DOHH2 (cell line): ENCODE measurements around the gene CBFA2T2.

ENCODE experiments used
- H3F3A ChIP-seq: fragments of 200-600 bp; sonication (generic), shearing (Covaris generic); 2 replicates; pipeline ENCODE4 v1.6.0; 2016; ENCODE audit warnings: antibody characterized with exemption, mild to moderate bottlenecking; ENCODE audit not compliant: control insufficient read depth, insufficient read depth
- H3K27ac ChIP-seq: fragments of 200-600 bp; sonication (generic); 2 replicates; pipeline ENCODE4 v1.5.1; 2014; ENCODE audit warnings: low read depth, mild to moderate bottlenecking, low read length, moderate library complexity
- H3K27me3 ChIP-seq: fragments of 200-600 bp; sonication (generic); 2 replicates; pipeline ENCODE4 v1.6.1; 2014; ENCODE audit warnings: mild to moderate bottlenecking, low read length, mixed read lengths; ENCODE audit not compliant: control insufficient read depth
- H3K36me3 ChIP-seq: fragments of 200-600 bp; sonication (generic); 2 replicates; pipeline ENCODE4 v1.6.1; 2014; ENCODE audit warnings: mild to moderate bottlenecking, low read length, moderate library complexity, mixed read lengths; ENCODE audit not compliant: control insufficient read depth
- H3K4me1 ChIP-seq: fragments of 200-600 bp; sonication (generic); 2 replicates; pipeline ENCODE4 v1.6.1; 2014; ENCODE audit warnings: mild to moderate bottlenecking, low read length, mixed read lengths; ENCODE audit not compliant: control insufficient read depth
- H3K4me2 ChIP-seq: fragments of 200-600 bp; sonication (generic); 2 replicates; pipeline ENCODE4 v1.6.0; 2014; ENCODE audit warnings: mild to moderate bottlenecking, low read length, moderate library complexity
- H3K4me3 ChIP-seq: fragments of 200-600 bp; sonication (generic); 2 replicates; pipeline ENCODE4 v1.5.1; 2014; ENCODE audit warnings: mild to moderate bottlenecking, low read length, mixed read lengths
- H3K79me2 ChIP-seq: fragments of 200-600 bp; sonication (generic); 2 replicates; pipeline ENCODE4 v1.6.1; 2014; ENCODE audit warnings: mild to moderate bottlenecking, low read length, mixed read lengths; ENCODE audit not compliant: control insufficient read depth
- H3K9me2 ChIP-seq: fragments of 200-600 bp; sonication (generic); replicated peaks from 2 replicates; pipeline ENCODE4 v1.6.1; 2014; ENCODE audit warnings: mild to moderate bottlenecking, low read length, mixed read lengths; ENCODE audit not compliant: control insufficient read depth
- H3K9me3 ChIP-seq: fragments of 200-600 bp; sonication (generic); 2 replicates; pipeline ENCODE4 v1.6.1; 2014; ENCODE audit warnings: antibody characterized with exemption, low read length, mixed read lengths; ENCODE audit not compliant: control insufficient read depth, insufficient read depth
- H4K20me1 ChIP-seq: fragments of 200-600 bp; sonication (generic); 2 replicates; pipeline ENCODE4 v1.6.0; 2014; ENCODE audit warnings: low read depth, mild to moderate bottlenecking, antibody characterized with exemption, low read length, moderate library complexity; ENCODE audit not compliant: control insufficient read depth, insufficient read depth
- EZH2phosphoT487 ChIP-seq: fragments of 200-600 bp; sonication (generic); IDR thresholded peaks from 2 replicates; pipeline ENCODE4 v1.6.1; 2017; ENCODE audit warnings: borderline replicate concordance, mild to moderate bottlenecking, antibody characterized with exemption, low read length, moderate library complexity, mixed read lengths
- TF ChIP-seq, protein P1 (sequence below): fragments of 200-600 bp; sonication (generic); IDR thresholded peaks from one replicate; pipeline ENCODE4 v1.5.1; 2014; ENCODE audit warnings: antibody characterized with exemption, mild to moderate bottlenecking, low read depth, low read length; ENCODE audit not compliant: poor library complexity, severe bottlenecking

CBFA2T2 gene

GRCh38 chr20:33649201-33649681, 159.3 kb downstream of the CBFA2T2 start:
- H3K9me3 ChIP-seq, result no peaks in the 10 kb centered on the region
- no peak overlapping the region for H3K27ac ChIP-seq
- no peaks in the 10 kb centered on the region for H3K4me1 ChIP-seq
- H3F3A ChIP-seq, result no peaks in the 10 kb centered on the region
- H3K4me3 ChIP-seq, result no peak overlapping the region
- no peaks in the 10 kb centered on the region for H3K79me2 ChIP-seq
- TF ChIP-seq EZH2phosphoT487, result no peak
- TF ChIP-seq, protein P1, sequence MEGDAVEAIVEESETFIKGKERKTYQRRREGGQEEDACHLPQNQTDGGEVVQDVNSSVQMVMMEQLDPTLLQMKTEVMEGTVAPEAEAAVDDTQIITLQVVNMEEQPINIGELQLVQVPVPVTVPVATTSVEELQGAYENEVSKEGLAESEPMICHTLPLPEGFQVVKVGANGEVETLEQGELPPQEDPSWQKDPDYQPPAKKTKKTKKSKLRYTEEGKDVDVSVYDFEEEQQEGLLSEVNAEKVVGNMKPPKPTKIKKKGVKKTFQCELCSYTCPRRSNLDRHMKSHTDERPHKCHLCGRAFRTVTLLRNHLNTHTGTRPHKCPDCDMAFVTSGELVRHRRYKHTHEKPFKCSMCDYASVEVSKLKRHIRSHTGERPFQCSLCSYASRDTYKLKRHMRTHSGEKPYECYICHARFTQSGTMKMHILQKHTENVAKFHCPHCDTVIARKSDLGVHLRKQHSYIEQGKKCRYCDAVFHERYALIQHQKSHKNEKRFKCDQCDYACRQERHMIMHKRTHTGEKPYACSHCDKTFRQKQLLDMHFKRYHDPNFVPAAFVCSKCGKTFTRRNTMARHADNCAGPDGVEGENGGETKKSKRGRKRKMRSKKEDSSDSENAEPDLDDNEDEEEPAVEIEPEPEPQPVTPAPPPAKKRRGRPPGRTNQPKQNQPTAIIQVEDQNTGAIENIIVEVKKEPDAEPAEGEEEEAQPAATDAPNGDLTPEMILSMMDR, result no peak
- no peaks in the 10 kb centered on the region for H3K36me3 ChIP-seq
- H3K9me2 ChIP-seq, result no peaks in the 10 kb centered on the region
- H3K4me2 ChIP-seq, result no peak overlapping the region
- no peaks in the 10 kb centered on the region for H4K20me1 ChIP-seq
- H3K27me3 ChIP-seq, result peaks cover 3% of the 10 kb centered on the region; the same call in 1 of the 2 replicates

GRCh38 chr20:33650111-33650752, 160.3 kb downstream of the CBFA2T2 start:
- Histone ChIP-seq H4K20me1 (no peaks in the 10 kb centered on the region), H3K27me3 (peaks cover 3% of the 10 kb centered on the region; the same call in 1 of the 2 replicates), H3K9me3 (no peaks in the 10 kb centered on the region), H3K36me3 (no peaks in the 10 kb centered on the region), H3K79me2 (no peaks in the 10 kb centered on the region), H3K4me1 (no peaks in the 10 kb centered on the region), H3K27ac (no peak overlapping the region), H3K4me3 (no peak overlapping the region), H3F3A (no peaks in the 10 kb centered on the region), H3K4me2 (no peak overlapping the region), H3K9me2 (no peaks in the 10 kb centered on the region)
- no peak for TF ChIP-seq EZH2phosphoT487
- TF ChIP-seq, protein P1, result no peak

DNA sequence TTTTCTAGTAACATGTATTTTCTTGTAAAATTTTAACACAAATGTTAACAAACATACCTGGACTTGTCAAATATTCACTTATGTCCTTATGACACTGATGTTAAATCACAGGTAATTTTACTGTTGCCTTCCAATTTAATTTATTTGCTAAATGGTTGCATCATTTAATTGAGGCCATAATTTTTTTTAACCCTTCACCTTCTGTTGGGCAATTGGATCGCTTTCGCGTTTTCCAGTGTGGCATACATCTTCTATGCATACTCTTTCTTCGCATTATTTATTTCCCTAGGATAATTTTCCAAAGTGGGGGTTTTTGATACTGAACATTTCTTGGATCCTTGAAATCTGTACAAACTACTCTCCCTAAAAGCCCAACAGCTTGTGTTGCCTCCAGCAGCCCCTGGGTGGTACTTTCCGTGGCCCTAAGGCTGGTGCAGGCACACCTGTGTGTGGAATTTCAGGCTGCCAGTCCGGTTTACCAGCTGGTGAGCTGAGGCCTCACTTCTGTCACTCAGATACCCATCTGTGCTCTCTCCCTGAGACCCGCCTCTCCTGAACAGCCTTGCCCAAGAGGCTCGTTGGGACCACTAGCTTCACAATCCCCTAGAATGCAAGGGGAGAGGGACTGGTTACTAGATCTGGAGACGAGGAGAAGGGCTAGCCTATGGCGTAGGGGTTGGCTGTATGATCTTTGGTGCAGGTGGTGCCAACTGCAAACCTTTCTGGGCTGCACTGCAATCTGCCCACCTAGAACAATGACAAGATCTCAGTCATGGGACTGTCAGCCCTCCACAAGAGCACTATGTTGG, 161.1 kb downstream of the CBFA2T2 start:
- Histone ChIP-seq H4K20me1 (no peaks in the 10 kb centered on the region), H3K27me3 (peaks cover 3% of the 10 kb centered on the region; the same call in 1 of the 2 replicates), H3K9me2 (no peaks in the 10 kb centered on the region), H3K4me2 (no peak overlapping the region), H3K9me3 (no peaks in the 10 kb centered on the region), H3K36me3 (no peaks in the 10 kb centered on the region), H3K4me1 (no peaks in the 10 kb centered on the region), H3K79me2 (no peaks in the 10 kb centered on the region), H3K4me3 (no peak overlapping the region), H3K27ac (no peak overlapping the region), H3F3A (no peaks in the 10 kb centered on the region)
- TF ChIP-seq, protein P1, result no peak
- TF ChIP-seq EZH2phosphoT487, result no peak
